OCI-LY3 (cell line): ENCODE measurements around the gene C10orf71.

Source experiments
- H2AFZ ChIP-seq: fragments of 200-600, 300-600 bp; shearing (Covaris generic); 2 replicates; pipeline ENCODE4 v1.6.0; 2014; ENCODE audit warnings: antibody characterized with exemption, low read depth, low read length
- H3K27ac ChIP-seq: fragments of 200-600, 300-600 bp; sonication (generic); 2 replicates; pipeline ENCODE4 v1.5.1; 2014; ENCODE audit warnings: mild to moderate bottlenecking, low read length, moderate library complexity, mixed read lengths
- H3K27me3 ChIP-seq: fragments of 200-600, 300-600 bp; sonication (generic); 2 replicates; pipeline ENCODE4 v1.6.1; 2014; ENCODE audit warnings: low read depth, low read length, mixed read lengths
- H3K36me3 ChIP-seq: fragments of 200-600, 300-600 bp; sonication (generic); replicated peaks from 2 replicates; pipeline ENCODE3; 2014; ENCODE audit warnings: low read depth, low read length, mixed read lengths
- H3K4me1 ChIP-seq: fragments of 300-600, 200-600 bp; sonication (generic); 2 replicates; pipeline ENCODE4 v1.6.1; 2014; ENCODE audit warnings: low read length, mixed read lengths
- H3K4me2 ChIP-seq: fragments of 200-600, 300-600 bp; sonication (generic); 2 replicates; pipeline ENCODE4 v1.6.1; 2014; ENCODE audit warnings: low read length, mixed read lengths
- H3K4me3 ChIP-seq: fragments of 300-600, 200-600 bp; sonication (generic); 2 replicates; pipeline ENCODE4 v1.5.1; 2014; ENCODE audit warnings: antibody characterized with exemption, mild to moderate bottlenecking, low read length, moderate library complexity
- H3K79me2 ChIP-seq: fragments of 300-600, 200-600 bp; shearing (Covaris generic); 2 replicates; pipeline ENCODE4 v1.6.1; 2014; ENCODE audit warnings: mild to moderate bottlenecking, low read length, mixed read lengths
- H3K9ac ChIP-seq: fragments of 300-600, 200-600 bp; shearing (Covaris generic); 2 replicates; pipeline ENCODE4 v1.6.0; 2014; ENCODE audit warnings: mild to moderate bottlenecking, low read length, moderate library complexity
- H3K9me3 ChIP-seq: fragments of 200-600, 300-600 bp; shearing (Covaris generic); 2 replicates; pipeline ENCODE4 v1.6.1; 2014; ENCODE audit warnings: low read length, mixed read lengths; ENCODE audit not compliant: insufficient read depth
- H4K20me1 ChIP-seq: fragments of 200-600, 300-600 bp; sonication (generic); 2 replicates; pipeline ENCODE4 v1.6.1; 2016; ENCODE audit warnings: low read length, mixed read lengths; ENCODE audit not compliant: insufficient read depth
- EZH2phosphoT487 ChIP-seq: fragments of 200-600 bp; shearing (Covaris generic); IDR thresholded peaks from 2 replicates; pipeline ENCODE4 v1.6.1; 2018; ENCODE audit warnings: antibody characterized with exemption, mixed run types, low read depth
- TF ChIP-seq, protein P1 (sequence below): fragments of 200-600, 300-600 bp; sonication (generic); IDR thresholded peaks from 2 replicates; pipeline ENCODE4 v1.5.1; 2014; ENCODE audit warnings: antibody characterized with exemption, low read length, low read depth

The C10orf71 gene

DNA sequence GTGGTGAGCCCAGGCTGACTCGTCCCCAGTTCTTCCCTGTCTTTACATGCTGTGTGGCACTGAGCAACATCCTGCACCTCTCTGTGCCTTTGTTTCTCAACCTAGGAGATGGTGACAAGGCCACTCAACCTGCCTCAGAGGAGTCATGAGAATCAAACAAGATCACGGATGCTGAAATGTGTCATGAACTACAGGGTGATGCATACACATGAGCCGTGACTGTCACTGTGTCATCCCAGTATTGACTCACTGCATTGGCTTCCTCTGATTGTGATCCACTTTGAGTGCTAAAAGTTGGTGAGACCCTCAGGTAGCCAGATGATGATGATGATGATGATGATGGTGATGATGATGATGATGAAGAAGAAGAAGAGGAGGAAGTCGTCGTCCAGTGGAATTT is 11.5 kb downstream of the C10orf71 start:
- Histone ChIP-seq H3K36me3 (no peaks in the 10 kb centered on the region), H3K79me2 (no peaks in the 10 kb centered on the region), H3K9me3 (no peaks in the 10 kb centered on the region), H3K27me3 (no peaks in the 10 kb centered on the region), H3K4me2 (peak overlapping the region; percentile 55), H3K4me1 (peaks cover 13% of the 10 kb centered on the region), H3K27ac (no peak overlapping the region), H3K4me3 (peak overlapping the region; percentile 29; the same call in 1 of the 2 replicates), H2AFZ (no peak overlapping the region), H4K20me1 (no peaks in the 10 kb centered on the region), H3K9ac (no peak overlapping the region)
- TF ChIP-seq EZH2phosphoT487 = no peak
- TF ChIP-seq, protein P1, sequence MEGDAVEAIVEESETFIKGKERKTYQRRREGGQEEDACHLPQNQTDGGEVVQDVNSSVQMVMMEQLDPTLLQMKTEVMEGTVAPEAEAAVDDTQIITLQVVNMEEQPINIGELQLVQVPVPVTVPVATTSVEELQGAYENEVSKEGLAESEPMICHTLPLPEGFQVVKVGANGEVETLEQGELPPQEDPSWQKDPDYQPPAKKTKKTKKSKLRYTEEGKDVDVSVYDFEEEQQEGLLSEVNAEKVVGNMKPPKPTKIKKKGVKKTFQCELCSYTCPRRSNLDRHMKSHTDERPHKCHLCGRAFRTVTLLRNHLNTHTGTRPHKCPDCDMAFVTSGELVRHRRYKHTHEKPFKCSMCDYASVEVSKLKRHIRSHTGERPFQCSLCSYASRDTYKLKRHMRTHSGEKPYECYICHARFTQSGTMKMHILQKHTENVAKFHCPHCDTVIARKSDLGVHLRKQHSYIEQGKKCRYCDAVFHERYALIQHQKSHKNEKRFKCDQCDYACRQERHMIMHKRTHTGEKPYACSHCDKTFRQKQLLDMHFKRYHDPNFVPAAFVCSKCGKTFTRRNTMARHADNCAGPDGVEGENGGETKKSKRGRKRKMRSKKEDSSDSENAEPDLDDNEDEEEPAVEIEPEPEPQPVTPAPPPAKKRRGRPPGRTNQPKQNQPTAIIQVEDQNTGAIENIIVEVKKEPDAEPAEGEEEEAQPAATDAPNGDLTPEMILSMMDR = no peak

DNA sequence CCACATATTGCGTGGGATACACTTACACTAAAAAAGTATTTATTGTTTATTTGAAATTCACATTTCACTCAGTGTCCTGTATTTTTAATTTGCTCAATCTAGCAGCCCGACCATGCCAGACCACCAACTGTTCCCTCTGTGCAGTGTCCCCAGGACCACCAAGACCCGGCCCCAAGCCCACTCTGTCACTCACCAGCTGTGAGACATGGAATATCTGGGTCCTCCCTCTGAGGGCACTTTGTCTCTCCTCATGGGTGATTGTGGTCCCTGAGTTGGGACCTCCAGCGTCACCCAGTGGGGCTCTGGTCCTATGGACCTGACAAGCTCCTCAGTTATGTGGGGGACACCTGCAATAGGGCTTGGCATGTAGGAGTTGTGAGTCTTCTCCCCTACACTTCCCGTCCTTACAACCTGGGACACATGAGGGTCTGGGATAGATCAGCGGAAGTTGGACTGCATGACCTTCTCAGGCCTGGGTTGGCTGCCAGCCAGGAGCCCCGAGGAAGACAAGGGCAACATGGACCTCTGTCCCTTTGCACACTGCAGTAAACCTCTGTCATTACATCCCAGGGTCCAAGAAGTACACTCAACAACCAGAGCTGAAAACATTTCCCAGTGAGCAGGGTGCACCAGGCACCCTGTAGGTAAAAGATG is 12.1 kb downstream of the C10orf71 start:
- no peak overlapping the region for H3K4me2 ChIP-seq

DNA sequence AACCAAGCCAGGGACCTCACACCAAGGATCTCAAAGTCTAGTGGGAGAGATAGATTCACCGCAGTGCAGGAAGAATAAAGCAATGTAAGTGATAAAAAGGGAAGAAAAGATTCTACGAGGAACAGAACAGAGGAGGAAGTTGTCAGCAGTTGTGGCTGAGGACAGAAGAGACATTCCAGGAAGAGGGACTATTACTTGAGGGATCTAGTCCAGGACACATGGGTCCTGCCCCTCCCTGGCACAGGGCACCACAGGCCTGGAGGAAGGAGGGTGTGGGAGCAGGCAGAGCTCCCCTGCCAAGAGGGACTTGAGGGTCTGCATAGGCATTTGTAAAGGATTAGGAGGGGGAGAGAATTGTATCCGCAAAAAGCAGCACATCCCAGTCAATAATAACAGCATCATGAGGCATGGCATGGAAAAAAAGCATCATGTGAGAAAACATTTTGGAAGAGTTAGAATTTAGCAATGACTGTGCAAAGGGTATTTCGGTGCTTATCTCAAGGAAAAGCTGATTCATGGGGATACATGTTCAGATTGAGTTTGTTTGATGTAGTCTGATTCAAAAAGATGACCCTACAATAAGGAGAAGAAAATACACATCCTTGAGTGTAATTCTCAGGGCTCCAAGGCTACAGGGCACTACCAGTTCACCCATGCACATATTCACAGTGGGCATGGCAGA is 12.7 kb downstream of the C10orf71 start:
- Histone ChIP-seq H3K36me3 (no peaks in the 10 kb centered on the region), H3K9ac (no peak overlapping the region), H3K27ac (no peak overlapping the region), H2AFZ (no peak overlapping the region), H3K79me2 (no peaks in the 10 kb centered on the region), H3K9me3 (no peaks in the 10 kb centered on the region), H4K20me1 (no peaks in the 10 kb centered on the region), H3K4me3 (no peak overlapping the region), H3K4me1 (peaks cover 13% of the 10 kb centered on the region), H3K27me3 (no peaks in the 10 kb centered on the region), H3K4me2 (no peak overlapping the region)
- no peak for TF ChIP-seq EZH2phosphoT487
- TF ChIP-seq, protein P1 = no peak

More for the DNA sequence above, 12.1 kb downstream of the C10orf71 start:
- Histone ChIP-seq H3K27ac (no peak overlapping the region), H3K36me3 (no peaks in the 10 kb centered on the region), H3K4me1 (peaks cover 13% of the 10 kb centered on the region), H3K4me3 (no peak overlapping the region), H3K9ac (no peak overlapping the region), H4K20me1 (no peaks in the 10 kb centered on the region), H3K79me2 (no peaks in the 10 kb centered on the region), H2AFZ (no peak overlapping the region), H3K27me3 (no peaks in the 10 kb centered on the region), H3K9me3 (no peaks in the 10 kb centered on the region)
- TF ChIP-seq, protein P1 = no peak
- TF ChIP-seq EZH2phosphoT487 = no peak

DNA sequence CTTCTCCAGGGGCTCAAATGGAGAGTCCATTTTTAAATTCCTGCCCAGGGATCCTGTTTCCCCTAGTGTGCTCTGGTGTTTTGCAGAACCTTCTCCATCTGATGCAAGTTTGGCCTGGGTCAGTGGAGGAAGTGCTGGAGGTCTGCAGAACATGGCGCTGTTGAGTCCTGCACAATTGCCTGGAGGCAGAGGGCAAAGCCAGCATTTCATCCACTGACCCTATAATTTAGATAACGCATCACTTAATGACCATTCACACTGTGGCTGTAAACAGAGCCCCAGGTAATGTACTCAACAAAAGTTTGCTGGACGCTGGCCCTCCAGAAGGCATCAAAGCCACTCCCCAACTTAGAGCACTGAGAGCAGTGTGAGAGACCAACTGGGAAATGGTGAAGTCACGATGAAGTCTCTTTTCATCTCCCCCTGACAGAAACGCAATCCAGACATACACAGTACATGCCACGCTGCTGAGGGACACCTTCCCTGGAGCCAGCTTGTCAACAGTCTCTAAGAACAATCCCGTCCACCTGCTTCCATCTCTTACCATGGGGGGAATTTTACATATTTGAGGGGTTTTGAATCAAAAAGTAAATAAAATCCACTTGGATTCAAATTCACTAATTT is 13.4 kb downstream of the C10orf71 start:
- Histone ChIP-seq H3K27ac (no peak overlapping the region), H3K4me1 (peaks cover 13% of the 10 kb centered on the region), H3K27me3 (no peaks in the 10 kb centered on the region), H3K4me3 (no peak overlapping the region), H3K79me2 (no peaks in the 10 kb centered on the region), H3K4me2 (no peak overlapping the region), H3K9ac (no peak overlapping the region), H3K9me3 (no peaks in the 10 kb centered on the region), H4K20me1 (no peaks in the 10 kb centered on the region), H2AFZ (no peak overlapping the region), H3K36me3 (no peaks in the 10 kb centered on the region)
- TF ChIP-seq, protein P1 = no peak
